HepG2 (cell line): Measurements from ENCODE around the gene NAB2. TPM values are rescaled to one million over a fixed set of nuclear protein-coding genes. Genes with fewer than 3 reads are reported as not detected.

Source experiments
- HES4 ChIP-seq: sonication (generic); formaldehyde crosslinking; IDR thresholded peaks from 2 replicates; pipeline ENCODE4 v1.9.0; 2021; ENCODE audit warnings: mild to moderate bottlenecking, missing genetic modification reagents, borderline replicate concordance
- SRY ChIP-seq: sonication (generic); formaldehyde crosslinking; IDR thresholded peaks from 2 replicates; pipeline ENCODE4 v1.8.0; 2022; ENCODE audit warnings: mild to moderate bottlenecking, missing genetic modification reagents
- ZBTB8A ChIP-seq: sonication (generic); formaldehyde crosslinking; IDR thresholded peaks from 2 replicates; pipeline ENCODE4 v1.4.0; 2020; ENCODE audit warnings: mild to moderate bottlenecking, low read depth, missing genetic modification reagents, borderline replicate concordance
- ZNF207 ChIP-seq: fragments of 450-650 bp; IDR thresholded peaks from 2 replicates; pipeline ENCODE4 v1.6.1; 2016; ENCODE audit warnings: antibody characterized with exemption, borderline replicate concordance
- ZNF383 ChIP-seq: sonication (generic); formaldehyde crosslinking; IDR thresholded peaks from 2 replicates; pipeline ENCODE4 v1.4.0; 2020; ENCODE audit warnings: missing genetic modification reagents, mild to moderate bottlenecking, borderline replicate concordance
- ZNF570 ChIP-seq: sonication (generic); formaldehyde crosslinking; IDR thresholded peaks from 2 replicates; pipeline ENCODE4 v1.4.0; 2020; ENCODE audit warnings: mild to moderate bottlenecking, missing genetic modification reagents, borderline replicate concordance
- ZNF775 ChIP-seq: sonication (generic); formaldehyde crosslinking; IDR thresholded peaks from 2 replicates; pipeline ENCODE4 v1.4.0; 2020; ENCODE audit warnings: missing genetic modification reagents, mild to moderate bottlenecking, moderate library complexity, borderline replicate concordance
- polyA plus RNA-seq, 8 experiments: library from polyadenylated mRNA; depleted of rRNA in 3 of 8; stranded (reverse) in 7 of 8; unstranded in 1 of 8; fragments of >200 nt; fragmentation: Illumina TruSeq in 4 of 8; extraction: Trizol in 4 of 8; gene quantifications; 2 replicates each; pipeline versions ENCODE4 v1.2.1 to v1.2.3, GENCODE V29; 2011 to 2016; ENCODE audit warnings: low read depth in 4 of 8, missing spikeins in 1 of 8, mixed read lengths in 1 of 8; ENCODE audit not compliant: insufficient read depth in 1 of 8
- total RNA-seq, 5 experiments: library from RNA; depleted of rRNA; stranded (reverse); fragments of >200 nt; fragmentation: Illumina TruSeq; extraction: Trizol; gene quantifications; 2 replicates each; pipeline ENCODE4 v1.2.3, GENCODE V29; 2016; ENCODE audit warnings: low read depth in 1 of 5
- TF ChIP-seq, protein P1 (sequence below), 2 experiments: fragments of 450-650 bp in 1 of 2; sonication (generic) in 1 of 2; formaldehyde crosslinking in 1 of 2; IDR thresholded peaks; 2 replicates each; pipeline versions ENCODE4 v1.6.1 to v1.8.0; 2016 to 2022; ENCODE audit warnings: antibody characterized with exemption in 1 of 2, mild to moderate bottlenecking in 1 of 2, missing genetic modification reagents in 1 of 2
- TF ChIP-seq, protein P2 (sequence below): sonication (generic); formaldehyde crosslinking; conservative IDR thresholded peaks from 2 replicates; pipeline ENCODE4 v1.5.0; 2020; ENCODE audit warnings: missing genetic modification reagents
- TF ChIP-seq, protein P3 (sequence below): sonication (generic); formaldehyde crosslinking; IDR thresholded peaks from 2 replicates; pipeline ENCODE4 v1.5.1; 2020; ENCODE audit warnings: mild to moderate bottlenecking, moderate library complexity, missing genetic modification reagents

NAB2 gene
- total and polyA plus RNA-seq, 2 of the 13 experiments (the other 11 are each of a cell fraction or from before 2014, with no cell fraction given): 11.7 to 12.9 TPM

DNA sequence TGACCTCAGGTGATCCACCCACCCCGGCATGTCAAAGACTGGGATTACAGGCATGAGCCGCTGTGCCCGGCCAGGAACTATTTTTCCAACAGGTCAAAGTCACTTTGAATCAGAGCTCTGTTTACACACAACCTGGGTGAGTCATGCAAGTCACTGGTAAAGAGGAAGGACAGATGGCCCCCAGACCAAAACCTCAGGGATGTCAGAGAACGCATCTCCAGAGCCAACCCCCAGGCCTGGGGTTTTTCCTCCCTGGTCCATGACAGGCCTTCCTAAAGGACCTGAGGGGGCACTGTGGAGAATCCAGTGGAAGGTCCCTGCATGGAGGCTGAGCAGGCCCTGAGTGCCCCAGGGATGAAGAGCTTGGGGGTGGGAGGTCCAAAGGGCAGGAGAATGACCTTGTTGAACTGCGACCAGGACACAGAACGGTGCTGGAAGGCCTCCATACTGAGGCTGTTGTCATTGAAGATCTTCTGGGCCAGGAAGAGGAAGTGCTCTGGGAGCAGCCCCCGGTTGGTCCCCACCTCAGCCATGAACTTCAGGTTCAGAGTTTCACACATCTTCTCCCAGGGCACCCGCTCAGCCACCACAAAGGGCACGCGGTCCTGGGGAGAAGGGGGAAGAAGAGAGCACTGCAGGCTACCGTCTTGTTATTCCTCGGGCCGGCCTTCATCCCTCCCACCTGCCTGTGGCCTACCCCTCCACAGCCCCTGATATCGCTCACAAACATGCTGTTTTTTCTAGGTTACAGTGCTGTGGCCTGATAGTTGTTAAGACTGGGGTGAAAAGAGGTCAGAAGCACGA, 13.2 kb downstream of the NAB2 start (continued):
- TF ChIP-seq, protein P1, sequence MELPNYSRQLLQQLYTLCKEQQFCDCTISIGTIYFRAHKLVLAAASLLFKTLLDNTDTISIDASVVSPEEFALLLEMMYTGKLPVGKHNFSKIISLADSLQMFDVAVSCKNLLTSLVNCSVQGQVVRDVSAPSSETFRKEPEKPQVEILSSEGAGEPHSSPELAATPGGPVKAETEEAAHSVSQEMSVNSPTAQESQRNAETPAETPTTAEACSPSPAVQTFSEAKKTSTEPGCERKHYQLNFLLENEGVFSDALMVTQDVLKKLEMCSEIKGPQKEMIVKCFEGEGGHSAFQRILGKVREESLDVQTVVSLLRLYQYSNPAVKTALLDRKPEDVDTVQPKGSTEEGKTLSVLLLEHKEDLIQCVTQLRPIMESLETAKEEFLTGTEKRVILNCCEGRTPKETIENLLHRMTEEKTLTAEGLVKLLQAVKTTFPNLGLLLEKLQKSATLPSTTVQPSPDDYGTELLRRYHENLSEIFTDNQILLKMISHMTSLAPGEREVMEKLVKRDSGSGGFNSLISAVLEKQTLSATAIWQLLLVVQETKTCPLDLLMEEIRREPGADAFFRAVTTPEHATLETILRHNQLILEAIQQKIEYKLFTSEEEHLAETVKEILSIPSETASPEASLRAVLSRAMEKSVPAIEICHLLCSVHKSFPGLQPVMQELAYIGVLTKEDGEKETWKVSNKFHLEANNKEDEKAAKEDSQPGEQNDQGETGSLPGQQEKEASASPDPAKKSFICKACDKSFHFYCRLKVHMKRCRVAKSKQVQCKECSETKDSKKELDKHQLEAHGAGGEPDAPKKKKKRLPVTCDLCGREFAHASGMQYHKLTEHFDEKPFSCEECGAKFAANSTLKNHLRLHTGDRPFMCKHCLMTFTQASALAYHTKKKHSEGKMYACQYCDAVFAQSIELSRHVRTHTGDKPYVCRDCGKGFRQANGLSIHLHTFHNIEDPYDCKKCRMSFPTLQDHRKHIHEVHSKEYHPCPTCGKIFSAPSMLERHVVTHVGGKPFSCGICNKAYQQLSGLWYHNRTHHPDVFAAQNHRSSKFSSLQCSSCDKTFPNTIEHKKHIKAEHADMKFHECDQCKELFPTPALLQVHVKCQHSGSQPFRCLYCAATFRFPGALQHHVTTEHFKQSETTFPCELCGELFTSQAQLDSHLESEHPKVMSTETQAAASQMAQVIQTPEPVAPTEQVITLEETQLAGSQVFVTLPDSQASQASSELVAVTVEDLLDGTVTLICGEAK (IDR thresholded peaks at IDR 0.05): no peak
- TF ChIP-seq, protein P1 (CRISPR knock-in tag; IDR thresholded peaks at IDR 0.05): no peak; the same call in 1 of the 2 replicates
- TF ChIP-seq ZNF570 (no peak), ZNF775 (CRISPR knock-in tag) (no peak), SRY (peak; percentile 74), ZBTB8A (CRISPR knock-in tag) (no peak), ZNF207 (no peak), HES4 (CRISPR knock-in tag) (no peak), ZNF383 (CRISPR knock-in tag) (no peak)
- TF ChIP-seq, protein P2, sequence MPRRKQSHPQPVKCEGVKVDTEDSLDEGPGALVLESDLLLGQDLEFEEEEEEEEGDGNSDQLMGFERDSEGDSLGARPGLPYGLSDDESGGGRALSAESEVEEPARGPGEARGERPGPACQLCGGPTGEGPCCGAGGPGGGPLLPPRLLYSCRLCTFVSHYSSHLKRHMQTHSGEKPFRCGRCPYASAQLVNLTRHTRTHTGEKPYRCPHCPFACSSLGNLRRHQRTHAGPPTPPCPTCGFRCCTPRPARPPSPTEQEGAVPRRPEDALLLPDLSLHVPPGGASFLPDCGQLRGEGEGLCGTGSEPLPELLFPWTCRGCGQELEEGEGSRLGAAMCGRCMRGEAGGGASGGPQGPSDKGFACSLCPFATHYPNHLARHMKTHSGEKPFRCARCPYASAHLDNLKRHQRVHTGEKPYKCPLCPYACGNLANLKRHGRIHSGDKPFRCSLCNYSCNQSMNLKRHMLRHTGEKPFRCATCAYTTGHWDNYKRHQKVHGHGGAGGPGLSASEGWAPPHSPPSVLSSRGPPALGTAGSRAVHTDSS (CRISPR knock-in tag): no peak
- TF ChIP-seq, protein P3, sequence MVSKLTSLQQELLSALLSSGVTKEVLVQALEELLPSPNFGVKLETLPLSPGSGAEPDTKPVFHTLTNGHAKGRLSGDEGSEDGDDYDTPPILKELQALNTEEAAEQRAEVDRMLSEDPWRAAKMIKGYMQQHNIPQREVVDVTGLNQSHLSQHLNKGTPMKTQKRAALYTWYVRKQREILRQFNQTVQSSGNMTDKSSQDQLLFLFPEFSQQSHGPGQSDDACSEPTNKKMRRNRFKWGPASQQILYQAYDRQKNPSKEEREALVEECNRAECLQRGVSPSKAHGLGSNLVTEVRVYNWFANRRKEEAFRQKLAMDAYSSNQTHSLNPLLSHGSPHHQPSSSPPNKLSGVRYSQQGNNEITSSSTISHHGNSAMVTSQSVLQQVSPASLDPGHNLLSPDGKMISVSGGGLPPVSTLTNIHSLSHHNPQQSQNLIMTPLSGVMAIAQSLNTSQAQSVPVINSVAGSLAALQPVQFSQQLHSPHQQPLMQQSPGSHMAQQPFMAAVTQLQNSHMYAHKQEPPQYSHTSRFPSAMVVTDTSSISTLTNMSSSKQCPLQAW (CRISPR knock-in tag): peak; percentile 64; the same call in 1 of the 2 replicates
